GM21717 (cell line): ENCODE results near the gene SORCS2.

Source experiments
- ATAC-seq: cut with Tn5 transposase; IDR thresholded peaks from one replicate; pipeline ENCODE4 v1.9.1; 2021; ENCODE audit warnings: mild to moderate bottlenecking, moderate library complexity; ENCODE audit not compliant: unreplicated experiment

SORCS2 gene

GRCh38 chr4:7458066-7458425, 265.7 kb downstream of the SORCS2 start:
- ATAC-seq: no peak

GRCh38 chr4:7458477-7458876, 266.1 kb downstream of the SORCS2 start:
- ATAC-seq: no peak

- no peak for ATAC-seq
Measured at GRCh38 chr4:7459471-7459870, 267.1 kb downstream of the SORCS2 start.

GRCh38 chr4:7460566-7460965, 268.2 kb downstream of the SORCS2 start:
- no peak for ATAC-seq

- ATAC-seq: no peak
Measured at GRCh38 chr4:7461230-7461629, 268.9 kb downstream of the SORCS2 start.

GRCh38 chr4:7462509-7462971, 270.2 kb downstream of the SORCS2 start:
- no peak for ATAC-seq

GRCh38 chr4:7463566-7464258, 271.4 kb downstream of the SORCS2 start:
- ATAC-seq: no peak

GRCh38 chr4:7464259-7464655, 271.9 kb downstream of the SORCS2 start:
- ATAC-seq: no peak

GRCh38 chr4:7465017-7465416, 272.7 kb downstream of the SORCS2 start:
- no peak for ATAC-seq

- no peak for ATAC-seq
Measured at GRCh38 chr4:7466215-7466614, 273.9 kb downstream of the SORCS2 start.

- ATAC-seq: no peak
Measured at GRCh38 chr4:7466904-7467303, 274.6 kb downstream of the SORCS2 start.

GRCh38 chr4:7467471-7467870, 275.1 kb downstream of the SORCS2 start:
- ATAC-seq: no peak

- ATAC-seq: no peak
Measured at GRCh38 chr4:7469023-7469422, 276.7 kb downstream of the SORCS2 start.

- no peak for ATAC-seq
Measured at GRCh38 chr4:7470111-7470510, 277.8 kb downstream of the SORCS2 start.

GRCh38 chr4:7470522-7471128, 278.3 kb downstream of the SORCS2 start:
- ATAC-seq: no peak

GRCh38 chr4:7472442-7473013, 280.2 kb downstream of the SORCS2 start:
- ATAC-seq: no peak

GRCh38 chr4:7473081-7473480, 280.7 kb downstream of the SORCS2 start:
- no peak for ATAC-seq

GRCh38 chr4:7474320-7474719, 282.0 kb downstream of the SORCS2 start:
- ATAC-seq: no peak

- no peak for ATAC-seq
Measured at GRCh38 chr4:7475207-7475606, 282.9 kb downstream of the SORCS2 start.

- ATAC-seq: no peak
Measured at GRCh38 chr4:7476820-7477219, 284.5 kb downstream of the SORCS2 start.

GRCh38 chr4:7477695-7478094, 285.4 kb downstream of the SORCS2 start:
- ATAC-seq: no peak

GRCh38 chr4:7478665-7479064, 286.3 kb downstream of the SORCS2 start:
- no peak for ATAC-seq
